Naive thymus-derived CD4-positive, alpha-beta T cell (primary cell): ENCODE data around the gene AKR1B1. TPM values are rescaled to one million over a fixed set of nuclear protein-coding genes. Genes with fewer than 3 reads are reported as not detected.
"Not testable (repeated sequence)": the region's sequence is repeated elsewhere in the genome, so short reads cannot be mapped to it uniquely, and the experiment has no call there.

Experiments
- ATAC-seq: fragments of 150-1000 bp; cut with Tn5 transposase; 2 replicates; pipeline ENCODE4 v1.10.0; 2021; ENCODE audit warnings: mild to moderate bottlenecking, moderate library complexity
- CTCF ChIA-PET: fragments of 350-600 bp; sonication (Branson Sonifier 250); formaldehyde crosslinking; loops from one replicate; lab custom pipeline; 2021; ENCODE audit warnings: antibody characterized with exemption; lab: Charles Lee
- POLR2A ChIA-PET: fragments of 350-600 bp; sonication (Branson Sonifier 250); formaldehyde crosslinking; loops from one replicate; lab custom pipeline; 2021; ENCODE audit warnings: antibody characterized with exemption, inconsistent platforms; lab: Charles Lee
- DNase-seq, 9 donors: peaks; one replicate each; pipeline versions ENCODE4 v3.0.0 to v3.0.0-alpha.2; 2020 to 2022; ENCODE audit warnings: mixed read lengths in 1 of 9
- H3K27ac ChIP-seq: one replicate; pipeline ENCODE4 v1.7.0; 2013; ENCODE audit warnings: mild to moderate bottlenecking, low read depth, low read length, moderate library complexity
- H3K27me3 ChIP-seq, 2 donors: one replicate each; pipeline ENCODE4 v1.7.0; 2013; ENCODE audit warnings: low read length in 2 of 2, mild to moderate bottlenecking in 2 of 2, moderate library complexity in 2 of 2; ENCODE audit not compliant: control insufficient read depth in 2 of 2, insufficient read depth in 2 of 2
- H3K36me3 ChIP-seq, 3 experiments: 1 replicate in 2 of 3; 2 replicates in 1 of 3; pipeline ENCODE4 v1.7.0; 2013; ENCODE audit warnings: low read length in 3 of 3, mild to moderate bottlenecking in 3 of 3, moderate library complexity in 1 of 3; ENCODE audit not compliant: insufficient read depth in 3 of 3, control insufficient read depth in 2 of 3
- H3K4me1 ChIP-seq, 2 donors: one replicate each; pipeline ENCODE4 v1.7.0; 2013; ENCODE audit warnings: low read length in 2 of 2, mild to moderate bottlenecking in 2 of 2, moderate library complexity in 1 of 2; ENCODE audit not compliant: control insufficient read depth in 2 of 2, insufficient read depth in 2 of 2
- H3K4me3 ChIP-seq: 2 replicates; pipeline ENCODE4 v1.7.0; 2013; ENCODE audit warnings: mild to moderate bottlenecking, low read length
- H3K9me3 ChIP-seq, 3 experiments: 1 replicate in 2 of 3; 2 replicates in 1 of 3; pipeline ENCODE4 v1.7.0; 2013; ENCODE audit warnings: low read length in 3 of 3; ENCODE audit not compliant: control insufficient read depth in 2 of 3
- H3K27ac Mint-ChIP-seq, 9 donors: one replicate each; pipeline ENCODE4 v1.8.0; 2020 to 2022; ENCODE audit warnings: mixed read lengths in 9 of 9, mild to moderate bottlenecking in 8 of 9, moderate library complexity in 5 of 9, inconsistent platforms in 2 of 9
- H3K27me3 Mint-ChIP-seq, 5 donors: one replicate each; pipeline ENCODE4 v1.8.0; 2021 to 2022; ENCODE audit warnings: mixed read lengths in 5 of 5, mild to moderate bottlenecking in 1 of 5
- H3K36me3 Mint-ChIP-seq, 5 donors: one replicate each; pipeline ENCODE4 v1.8.0; 2020 to 2022; ENCODE audit warnings: mixed read lengths in 5 of 5, mild to moderate bottlenecking in 3 of 5, inconsistent platforms in 1 of 5
- H3K4me1 Mint-ChIP-seq, 7 donors: one replicate each; pipeline ENCODE4 v1.8.0; 2020 to 2022; ENCODE audit warnings: mixed read lengths in 7 of 7, mild to moderate bottlenecking in 3 of 7, inconsistent platforms in 1 of 7
- H3K4me3 Mint-ChIP-seq, 10 donors: one replicate each; pipeline ENCODE4 v1.8.0; 2020 to 2022; ENCODE audit warnings: mild to moderate bottlenecking in 10 of 10, mixed read lengths in 10 of 10, moderate library complexity in 6 of 10, inconsistent platforms in 2 of 10
- H3K9me3 Mint-ChIP-seq, 11 donors: one replicate each; pipeline ENCODE4 v1.8.0; 2020 to 2022; ENCODE audit warnings: mixed read lengths in 11 of 11, mild to moderate bottlenecking in 4 of 11, inconsistent platforms in 1 of 11, moderate library complexity in 1 of 11
- intact Hi-C, 2 donors: fragments of 100-400 bp; cut with micrococcal nuclease; formaldehyde crosslinking; loops; one replicate each; pipeline ENCODE4 v1.15.1; 2023
- polyA plus RNA-seq, 2 donors: library from polyadenylated mRNA; unstranded; fragments of 300-500 nt; fragmentation: Illumina TruSeq; gene quantifications; one replicate each; pipeline ENCODE4 v1.2.3, GENCODE V29; 2021
- total RNA-seq, 6 experiments: library from RNA in 5 of 6; stranded (reverse) in 5 of 6; gene quantifications; 1 replicate in 5 of 6; 2 replicates in 1 of 6; pipeline ENCODE4 v1.2.3 and lab custom pipeline; 2021 to 2026

The AKR1B1 gene
- total and polyA plus RNA-seq, 7 experiments from 2014 or later: 62.2 to 206 (median 106) TPM

GRCh38 chr7:134500406-134500805 lies 41.5 kb upstream of the AKR1B1 start:
- Mint-ChIP-seq H3K27ac (no peak overlapping the region), H3K4me3 (no peak overlapping the region), H3K27me3 (peaks cover 0 to 16% (median 4%) of the 10 kb centered on the region in 5 donors), H3K4me1 (peaks cover 0 to 1% (median 0%) of the 10 kb centered on the region in 7 donors), H3K36me3 (peaks cover 0 to 4% (median 0%) of the 10 kb centered on the region in 5 donors), H3K9me3 (peaks cover 0 to 2% (median 0%) of the 10 kb centered on the region in 11 donors)
- Histone ChIP-seq H3K9me3 (no peaks in the 10 kb centered on the region), H3K4me1 (no peaks in the 10 kb centered on the region), H3K27ac (no peak overlapping the region), H3K36me3 (no peaks in the 10 kb centered on the region), H3K27me3 (no peaks in the 10 kb centered on the region), H3K4me3 (no peak overlapping the region)
- CTCF ChIA-PET: interaction anchor here (1.3 kb wide), 1 partner anchor 13 kb away, joined by 3 read pairs; no protein-coding TSS in a partner anchor
- no peak for DNase-seq
- POLR2A ChIA-PET: no interaction called here
- ATAC-seq: no peak
- intact Hi-C loops: no loop called here

GRCh38 chr7:134495546-134495945 lies 36.6 kb upstream of the AKR1B1 start:
- ChIA-PET CTCF (no interaction called here), POLR2A (no interaction called here)
- Mint-ChIP-seq H3K27ac (no peak overlapping the region), H3K36me3 (peaks cover 0 to 4% (median 0%) of the 10 kb centered on the region in 5 donors), H3K4me3 (no peak overlapping the region), H3K9me3 (peaks cover 0 to 2% (median 0%) of the 10 kb centered on the region in 11 donors), H3K4me1 (peaks cover 0 to 1% (median 0%) of the 10 kb centered on the region in 7 donors), H3K27me3 (peaks cover 8 to 29% (median 16%) of the 10 kb centered on the region in 5 donors)
- no peak for ATAC-seq
- Histone ChIP-seq H3K4me3 (no peak overlapping the region), H3K36me3 (no peaks in the 10 kb centered on the region), H3K27ac (no peak overlapping the region), H3K4me1 (no peaks in the 10 kb centered on the region), H3K9me3 (no peaks in the 10 kb centered on the region), H3K27me3 (no peaks in the 10 kb centered on the region)
- intact Hi-C loops: no loop called here
- DNase-seq: no peak

GRCh38 chr7:134493091-134493490 lies 34.2 kb upstream of the AKR1B1 start:
- H3K27me3 ChIP-seq: no peaks in the 10 kb centered on the region
- Mint-ChIP-seq H3K4me1 (no peaks in the 10 kb centered on the region), H3K27me3 (peaks cover 11 to 29% (median 24%) of the 10 kb centered on the region in 5 donors), H3K9me3 (peaks cover 0 to 2% (median 0%) of the 10 kb centered on the region in 11 donors), H3K27ac (no peak overlapping the region), H3K36me3 (peaks cover 0 to under 1% (median 0%) of the 10 kb centered on the region in 5 donors), H3K4me3 (no peak overlapping the region)
- no peak overlapping the region for H3K27ac ChIP-seq
- CTCF ChIA-PET: interaction anchor here (1.3 kb wide), 1 partner anchor 61 kb away, joined by 4 read pairs; no protein-coding TSS in a partner anchor
- no peak overlapping the region for H3K4me3 ChIP-seq
- H3K9me3 ChIP-seq: no peaks in the 10 kb centered on the region
- H3K36me3 ChIP-seq: no peaks in the 10 kb centered on the region
- POLR2A ChIA-PET: no interaction called here
- DNase-seq (no peak), ATAC-seq (no peak)
- H3K4me1 ChIP-seq: no peaks in the 10 kb centered on the region
- intact Hi-C loops: no loop called here

GRCh38 chr7:134487721-134488120 lies 28.8 kb upstream of the AKR1B1 start:
- H3K36me3 Mint-ChIP-seq, intact Hi-C loops, H3K27ac Mint-ChIP-seq, H3K9me3 ChIP-seq, CTCF ChIA-PET, H3K4me1 Mint-ChIP-seq, H3K4me3 Mint-ChIP-seq, H3K4me3 ChIP-seq, ATAC-seq, H3K36me3 ChIP-seq, DNase-seq, POLR2A ChIA-PET, H3K27me3 ChIP-seq, H3K27ac ChIP-seq, H3K4me1 ChIP-seq: not testable (repeated sequence)
- Mint-ChIP-seq H3K27me3 (peaks cover 8 to 42% (median 29%) of the 10 kb centered on the region in 5 donors), H3K9me3 (peaks cover 0 to 12% (median 0%) of the 10 kb centered on the region in 11 donors)

- H3K4me3 Mint-ChIP-seq: no peak overlapping the region
- H3K36me3 ChIP-seq: no peaks in the 10 kb centered on the region
- peaks cover 0 to 12% (median 0%) of the 10 kb centered on the region in 11 donors for H3K9me3 Mint-ChIP-seq
- H3K4me1 Mint-ChIP-seq: no peaks in the 10 kb centered on the region
- H3K27me3 ChIP-seq: no peaks in the 10 kb centered on the region
- no peak overlapping the region for H3K27ac ChIP-seq
- peaks cover 5 to 33% (median 29%) of the 10 kb centered on the region in 5 donors for H3K27me3 Mint-ChIP-seq
- no peaks in the 10 kb centered on the region for H3K4me1 ChIP-seq
- DNase-seq: no peak
- H3K27ac Mint-ChIP-seq: no peak overlapping the region
- no peaks in the 10 kb centered on the region for H3K9me3 ChIP-seq
- peak; percentile 56 for ATAC-seq
- ChIA-PET POLR2A (no interaction called here), CTCF (interaction anchor here (1.4 kb wide), 1 partner anchor 52 kb away, joined by 3 read pairs; no protein-coding TSS in a partner anchor)
- H3K36me3 Mint-ChIP-seq: peaks cover 0 to 3% (median 0%) of the 10 kb centered on the region in 5 donors
- H3K4me3 ChIP-seq: no peak overlapping the region
- intact Hi-C loops: no loop called here
Observed at GRCh38 chr7:134485203-134485602, 26.3 kb upstream of the AKR1B1 start.

GRCh38 chr7:134483296-134483695 lies 24.4 kb upstream of the AKR1B1 start:
- peaks cover 0 to 12% (median 0%) of the 10 kb centered on the region in 11 donors for H3K9me3 Mint-ChIP-seq
- ChIA-PET POLR2A (no interaction called here), CTCF (interaction anchor here (0.7 kb wide), 1 partner anchor 51 kb away, joined by 3 read pairs; no protein-coding TSS in a partner anchor)
- no peak overlapping the region for H3K4me3 Mint-ChIP-seq
- Histone ChIP-seq H3K27me3 (no peaks in the 10 kb centered on the region), H3K36me3 (no peaks in the 10 kb centered on the region), H3K27ac (no peak overlapping the region), H3K4me3 (no peak overlapping the region), H3K9me3 (no peaks in the 10 kb centered on the region), H3K4me1 (no peaks in the 10 kb centered on the region)
- H3K27ac Mint-ChIP-seq: no peak overlapping the region
- ATAC-seq (no peak), DNase-seq (no peak)
- intact Hi-C loops: no loop called here
- H3K27me3 Mint-ChIP-seq: peaks cover 7 to 28% (median 21%) of the 10 kb centered on the region in 5 donors
- no peaks in the 10 kb centered on the region for H3K4me1 Mint-ChIP-seq
- H3K36me3 Mint-ChIP-seq: peaks cover 0 to 3% (median 0%) of the 10 kb centered on the region in 5 donors

GRCh38 chr7:134482858-134483257 lies 24.0 kb upstream of the AKR1B1 start:
- Mint-ChIP-seq H3K4me3 (no peak overlapping the region), H3K36me3 (peaks cover 0 to 3% (median 0%) of the 10 kb centered on the region in 5 donors), H3K27ac (no peak overlapping the region), H3K27me3 (peaks cover 11 to 24% (median 20%) of the 10 kb centered on the region in 5 donors), H3K4me1 (no peaks in the 10 kb centered on the region), H3K9me3 (peaks cover 0 to 12% (median 0%) of the 10 kb centered on the region in 11 donors)
- Histone ChIP-seq H3K36me3 (no peaks in the 10 kb centered on the region), H3K27me3 (no peaks in the 10 kb centered on the region), H3K9me3 (no peaks in the 10 kb centered on the region), H3K4me3 (no peak overlapping the region), H3K27ac (no peak overlapping the region), H3K4me1 (no peaks in the 10 kb centered on the region)
- intact Hi-C loops: no loop called here
- ChIA-PET CTCF (no interaction called here), POLR2A (no interaction called here)
- ATAC-seq (no peak), DNase-seq (no peak)
